Neural progenitor cell (in vitro differentiated cells): ENCODE measurements around the gene VARS1. TPM values are rescaled to one million over a fixed set of nuclear protein-coding genes. Genes with fewer than 3 reads are reported as not detected.

Experiments used
- DNase-seq: peaks from one replicate; pipeline ENCODE4 v3.0.0-alpha.2; 2016; ENCODE audit warnings: low spot score
- H2AFZ ChIP-seq: fragments of 200-600 bp; sonication (generic); replicated peaks from 2 replicates; pipeline ENCODE4 v1.6.1; 2016; ENCODE audit warnings: antibody characterized with exemption
- H3F3A ChIP-seq: fragments of 200-600 bp; sonication (generic); 2 replicates; pipeline ENCODE4 v1.6.1; 2016; ENCODE audit warnings: antibody characterized with exemption, low read depth
- H3K27ac ChIP-seq: fragments of 200-600 bp; sonication (generic); 2 replicates; pipeline ENCODE4 v1.5.1; 2016; ENCODE audit warnings: mild to moderate bottlenecking
- H3K27me3 ChIP-seq: fragments of 200-600 bp; sonication (generic); 2 replicates; pipeline ENCODE4 v1.6.1; 2016; ENCODE audit warnings: mild to moderate bottlenecking, moderate library complexity
- H3K36me3 ChIP-seq: fragments of 200-600 bp; sonication (generic); 2 replicates; pipeline ENCODE4 v1.5.1; 2016
- H3K4me1 ChIP-seq: fragments of 200-600 bp; sonication (generic); 2 replicates; pipeline ENCODE4 v1.6.1; 2016; ENCODE audit warnings: mixed run types
- H3K4me2 ChIP-seq: fragments of 200-600 bp; sonication (generic); 2 replicates; pipeline ENCODE4 v1.6.1; 2016
- H3K4me3 ChIP-seq: fragments of 200-600 bp; sonication (generic); 2 replicates; pipeline ENCODE4 v1.5.1; 2016
- H3K79me2 ChIP-seq: fragments of 200-600 bp; sonication (generic); 2 replicates; pipeline ENCODE4 v1.6.1; 2016; ENCODE audit warnings: low read depth
- H3K9ac ChIP-seq: fragments of 200-600 bp; sonication (generic); 2 replicates; pipeline ENCODE4 v1.6.1; 2016
- H3K9me3 ChIP-seq: fragments of 200-600 bp; sonication (generic); 2 replicates; pipeline ENCODE4 v1.5.1; 2016; ENCODE audit warnings: low read depth
- H4K20me1 ChIP-seq: fragments of 200-600 bp; sonication (generic); 2 replicates; pipeline ENCODE4 v1.6.1; 2016; ENCODE audit warnings: low read depth
- H3K27ac Mint-ChIP-seq: 3 replicates; pipeline ENCODE4 v1.8.0; 2021; ENCODE audit warnings: mixed read lengths
- H3K27me3 Mint-ChIP-seq: 2 replicates; pipeline ENCODE4 v1.8.0; 2022; ENCODE audit warnings: low read depth, mild to moderate bottlenecking, inconsistent platforms, moderate library complexity, mixed read lengths; ENCODE audit not compliant: insufficient read depth
- H3K36me3 Mint-ChIP-seq: 3 replicates; pipeline ENCODE4 v1.8.0; 2021; ENCODE audit warnings: mixed read lengths
- H3K4me1 Mint-ChIP-seq: 3 replicates; pipeline ENCODE4 v1.8.0; 2021; ENCODE audit warnings: mixed read lengths
- H3K4me3 Mint-ChIP-seq: 3 replicates; pipeline ENCODE4 v1.8.0; 2021; ENCODE audit warnings: mild to moderate bottlenecking, moderate library complexity, mixed read lengths
- H3K9me3 Mint-ChIP-seq: 3 replicates; pipeline ENCODE4 v1.8.0; 2020; ENCODE audit warnings: mixed read lengths
- CTCF ChIP-seq: fragments of 200-600 bp; sonication (generic); IDR thresholded peaks from 2 replicates; pipeline ENCODE4 v1.5.1; 2017; ENCODE audit warnings: antibody characterized with exemption, mild to moderate bottlenecking
- EZH2 ChIP-seq: fragments of 200-600 bp; sonication (generic); IDR thresholded peaks from 2 replicates; pipeline ENCODE4 v1.6.1; 2017; ENCODE audit warnings: antibody characterized with exemption, mild to moderate bottlenecking, moderate library complexity
- EZH2phosphoT487 ChIP-seq: fragments of 200-600 bp; sonication (generic); IDR thresholded peaks from 2 replicates; pipeline ENCODE4 v1.6.1; 2017; ENCODE audit warnings: antibody characterized with exemption
- total RNA-seq: library from RNA; depleted of rRNA; stranded (reverse); fragments of >200 nt; gene quantifications from 2 replicates; pipeline ENCODE4 v1.2.3, GENCODE V29; 2015; ENCODE audit warnings: low replicate concordance

VARS1 gene
- total RNA-seq, 1 donor from 2014 or later: 34.1 TPM

GRCh38 chr6:31836474-31837368 is 41.2 kb upstream of the VARS1 start:
- peaks cover 48% of the 10 kb centered on the region for H3K79me2 ChIP-seq
- peaks cover 26% of the 10 kb centered on the region for H3K4me1 ChIP-seq
- H3K27ac ChIP-seq: peak overlapping the region; percentile 3
- TF ChIP-seq CTCF (no peak), EZH2phosphoT487 (no peak), EZH2 (no peak)
- H3F3A ChIP-seq: peaks cover 78% of the 10 kb centered on the region
- H3K9ac ChIP-seq: peak overlapping the region; percentile 35
- H3K36me3 ChIP-seq: peaks cover 27% of the 10 kb centered on the region
- H3K27me3 ChIP-seq: no peaks in the 10 kb centered on the region
- Mint-ChIP-seq H3K4me1 (peaks cover 38% of the 10 kb centered on the region), H3K4me3 (peak overlapping the region; percentile 99), H3K9me3 (no peaks in the 10 kb centered on the region), H3K36me3 (peaks cover 38% of the 10 kb centered on the region), H3K27me3 (peaks cover 14% of the 10 kb centered on the region), H3K27ac (peak overlapping the region; percentile 91)
- no peak overlapping the region for H2AFZ ChIP-seq
- H3K4me2 ChIP-seq: peak overlapping the region; percentile 92
- peak overlapping the region; percentile 89 for H3K4me3 ChIP-seq
- no peak for DNase-seq
- peaks cover 46% of the 10 kb centered on the region for H4K20me1 ChIP-seq
- H3K9me3 ChIP-seq: no peaks in the 10 kb centered on the region

- H3K27ac Mint-ChIP-seq: peak overlapping the region; percentile 91
- Histone ChIP-seq H3K27me3 (no peaks in the 10 kb centered on the region), H3K36me3 (peaks cover 27% of the 10 kb centered on the region), H3K79me2 (peaks cover 55% of the 10 kb centered on the region), H3K9ac (peak overlapping the region; percentile 35), H3K4me2 (peak overlapping the region; percentile 92), H3F3A (peaks cover 76% of the 10 kb centered on the region), H3K4me1 (peaks cover 26% of the 10 kb centered on the region), H3K4me3 (peak overlapping the region; percentile 89), H3K9me3 (no peaks in the 10 kb centered on the region), H2AFZ (no peak overlapping the region), H3K27ac (peak overlapping the region; percentile 3), H4K20me1 (peaks cover 46% of the 10 kb centered on the region)
- peaks cover 14% of the 10 kb centered on the region for H3K27me3 Mint-ChIP-seq
- peaks cover 38% of the 10 kb centered on the region for H3K36me3 Mint-ChIP-seq
- no peaks in the 10 kb centered on the region for H3K9me3 Mint-ChIP-seq
- peak overlapping the region; percentile 99 for H3K4me3 Mint-ChIP-seq
- no peak for TF ChIP-seq CTCF
- TF ChIP-seq EZH2: no peak
- no peak for TF ChIP-seq EZH2phosphoT487
- H3K4me1 Mint-ChIP-seq: peaks cover 40% of the 10 kb centered on the region
- no peak for DNase-seq
Measured at GRCh38 chr6:31836047-31836473, 40.5 kb upstream of the VARS1 start.

GRCh38 chr6:31834367-31835250 is 39.1 kb upstream of the VARS1 start:
- peak overlapping the region; percentile 71 for H3K9ac ChIP-seq
- TF ChIP-seq EZH2 (no peak), EZH2phosphoT487 (no peak), CTCF (no peak)
- H3K9me3 ChIP-seq: no peaks in the 10 kb centered on the region
- peak; percentile 91 for DNase-seq
- Mint-ChIP-seq H3K27me3 (peaks cover 8% of the 10 kb centered on the region), H3K27ac (peak overlapping the region; percentile 100), H3K9me3 (no peaks in the 10 kb centered on the region), H3K36me3 (peaks cover 30% of the 10 kb centered on the region), H3K4me1 (peaks cover 50% of the 10 kb centered on the region), H3K4me3 (peak overlapping the region; percentile 99)
- peaks cover 2% of the 10 kb centered on the region for H3K27me3 ChIP-seq
- peaks cover 19% of the 10 kb centered on the region for H3K36me3 ChIP-seq
- H2AFZ ChIP-seq: peak overlapping the region; percentile 59
- H4K20me1 ChIP-seq: peaks cover 41% of the 10 kb centered on the region
- H3K27ac ChIP-seq: peak overlapping the region; percentile 97
- H3K4me1 ChIP-seq: peaks cover 26% of the 10 kb centered on the region
- H3K79me2 ChIP-seq: peaks cover 70% of the 10 kb centered on the region
- H3F3A ChIP-seq: peaks cover 62% of the 10 kb centered on the region
- H3K4me2 ChIP-seq: peak overlapping the region; percentile 92
- H3K4me3 ChIP-seq: peak overlapping the region; percentile 89
